Erythroblast (primary cell): ENCODE results near the gene CCR9.

Source experiments
- GATA1 ChIP-seq: IDR thresholded peaks from 2 replicates; pipeline ENCODE4 v1.6.1; 2011; ENCODE audit warnings: low read depth, mild to moderate bottlenecking, control low read depth, low read length, moderate library complexity
- POLR2A ChIP-seq: IDR thresholded peaks from 2 replicates; pipeline ENCODE4 v1.6.1; 2011; ENCODE audit warnings: mild to moderate bottlenecking, low read length

DNA sequence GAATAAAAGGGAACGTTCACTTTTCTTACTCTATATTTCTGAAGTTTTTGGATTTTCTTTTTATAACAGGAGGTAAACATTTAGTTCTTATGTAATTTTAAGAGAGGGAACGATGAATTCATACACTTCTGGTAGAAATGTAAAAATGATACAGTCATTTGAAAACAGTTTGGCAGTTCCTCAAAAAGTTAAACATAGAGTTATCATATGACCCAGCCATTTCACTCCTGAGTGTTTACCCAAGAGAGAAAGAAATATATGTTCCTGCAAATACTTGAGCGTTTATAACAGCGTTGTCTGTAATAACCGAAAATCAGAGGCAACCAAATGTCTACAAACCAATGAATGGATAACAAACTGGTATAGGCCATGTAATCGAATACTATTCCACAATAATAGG, 20.8 kb upstream of the CCR9 start:
- TF ChIP-seq POLR2A (no peak), GATA1 (no peak)
